ELF-1 (cell line): ENCODE measurements around the gene ZNF583.

Experiments used
- DNase-seq: peaks from one replicate; pipeline ENCODE4 v3.0.0-alpha.2; 2016; ENCODE audit warnings: low read depth, low spot score

The ZNF583 gene

DNA sequence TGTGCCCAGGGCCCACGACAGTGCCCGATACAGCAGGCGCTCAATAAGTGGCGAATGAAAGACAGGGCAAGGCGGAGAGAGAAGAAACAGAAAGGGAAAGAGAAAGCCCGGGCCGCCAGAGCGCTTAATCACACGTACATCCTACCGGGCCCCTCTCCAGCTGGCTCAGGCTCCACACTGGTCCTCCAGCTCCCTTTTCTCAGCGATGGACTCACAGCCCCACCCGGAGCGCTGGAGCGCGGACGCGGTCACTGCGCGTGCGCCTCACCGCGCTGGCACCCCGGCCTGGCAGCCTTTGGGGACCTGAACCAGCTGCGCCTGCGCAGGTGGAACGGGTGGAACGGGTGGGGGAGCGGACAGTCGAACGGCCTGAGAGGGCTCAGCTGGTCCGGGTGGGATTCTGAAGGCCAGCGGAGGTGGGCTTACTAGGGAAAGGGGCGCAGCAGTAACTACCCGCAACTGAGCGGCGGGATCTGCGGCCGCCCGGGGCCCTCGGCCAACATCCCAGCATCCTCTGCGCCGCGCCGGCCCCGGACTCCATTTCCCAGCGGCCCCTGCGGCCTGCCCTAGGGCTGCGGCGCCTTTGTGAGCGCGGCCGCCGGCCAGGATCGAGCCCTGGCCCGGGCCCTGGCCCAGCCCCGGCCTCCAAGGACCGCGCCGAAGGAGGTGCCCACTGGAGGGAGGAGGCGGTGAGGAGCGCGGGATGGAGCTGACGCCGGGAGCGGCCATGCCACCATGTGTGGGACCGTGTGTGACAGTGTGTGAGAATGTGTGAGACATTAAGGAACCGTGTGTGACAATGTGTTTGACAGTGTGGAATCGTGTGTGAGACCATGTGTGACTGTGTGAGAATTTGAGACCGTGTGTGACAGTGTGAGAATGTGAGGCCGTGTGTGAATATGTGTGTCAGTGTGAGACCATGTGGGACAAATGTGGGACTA lies at the start of gene ZNF583:
ZNF583 (plus strand) TSS at position 569 of the 941 bp plus-strand sequence. CDS start 2,783 bp downstream, outside the sequence.
- peak; percentile 92 for DNase-seq

DNA sequence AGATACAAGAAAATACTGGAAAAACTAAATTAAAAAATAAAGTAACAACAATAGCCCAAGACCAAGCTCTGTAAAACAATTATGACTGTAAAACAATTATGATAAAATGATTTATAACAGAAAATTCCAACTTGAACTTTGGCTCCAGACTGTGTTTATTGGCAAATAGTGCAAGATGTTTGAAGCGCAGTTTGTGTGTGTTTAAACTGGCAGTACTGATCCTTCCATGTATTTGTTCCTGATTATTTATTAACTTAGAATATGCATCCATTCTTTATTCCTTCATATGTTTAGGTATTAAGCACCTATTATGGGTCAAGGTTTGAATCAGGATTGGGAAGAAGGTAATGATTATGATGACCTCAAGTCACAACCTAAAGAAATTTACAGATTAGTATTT lies 48.6 kb upstream of the ZNF583 start:
- no peak for DNase-seq

- no peak for DNase-seq
Measured at GRCh38 chr19:56356944-56357343, 47.2 kb upstream of the ZNF583 start.

DNA sequence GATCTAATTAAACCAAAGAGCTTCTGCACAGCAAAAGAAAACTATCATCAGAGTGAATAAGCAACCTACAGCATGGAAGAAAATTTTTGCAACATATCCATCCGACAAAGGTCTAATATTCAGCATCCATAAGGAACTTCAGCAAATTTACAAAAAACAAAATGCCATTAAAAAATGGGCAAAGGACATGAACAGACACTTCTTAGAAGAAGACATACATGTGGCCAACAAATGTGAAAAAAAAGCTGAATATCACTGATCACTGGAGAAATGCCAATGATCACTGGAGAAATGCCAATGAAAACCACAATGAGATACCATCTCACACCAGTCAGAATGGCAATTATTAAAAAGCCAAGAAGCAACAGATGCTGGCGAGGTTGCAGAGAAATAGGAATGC lies 43.3 kb upstream of the ZNF583 start:
- DNase-seq, result no peak

GRCh38 chr19:56367829-56368711 lies 36.1 kb upstream of the ZNF583 start:
- peak; percentile 97 for DNase-seq

- no peak for DNase-seq
Measured at GRCh38 chr19:56369886-56370676, 34.1 kb upstream of the ZNF583 start.

DNA sequence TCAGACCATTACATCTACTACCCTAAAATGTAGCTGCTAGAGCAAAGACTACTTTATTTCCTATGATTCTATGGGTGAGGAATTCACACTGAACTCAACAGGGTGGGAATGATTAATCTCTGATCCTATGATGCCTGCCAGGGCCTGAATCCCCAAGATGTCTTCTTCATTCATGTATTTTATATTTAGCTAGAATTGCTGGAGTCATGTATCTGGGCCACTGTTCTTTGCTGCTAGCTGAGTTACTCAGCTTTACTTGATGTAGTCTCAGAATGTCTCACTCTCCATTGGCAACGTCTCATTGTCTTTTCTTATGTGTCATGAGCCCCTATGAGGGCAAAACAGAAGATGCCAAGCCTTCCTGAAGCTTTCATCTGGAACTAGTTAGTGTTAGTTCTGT lies 31.9 kb upstream of the ZNF583 start:
- DNase-seq, result no peak

- DNase-seq, result no peak
Measured at GRCh38 chr19:56377105-56377924, 26.8 kb upstream of the ZNF583 start.

- no peak for DNase-seq
Measured at GRCh38 chr19:56383826-56384605, 20.1 kb upstream of the ZNF583 start.

- DNase-seq, result peak; percentile 96
Measured at GRCh38 chr19:56393119-56394012, 10.8 kb upstream of the ZNF583 start, which contains the start of gene ZNF582. TSS of gene ZNF582 (minus strand) at chr19:56393534. CDS start at chr19:56391752, 1,782 bp downstream.

- no peak for DNase-seq
Measured at GRCh38 chr19:56398809-56399208, 5.3 kb upstream of the ZNF583 start.

- DNase-seq, result no peak
Measured at GRCh38 chr19:56400485-56400884, 3.6 kb upstream of the ZNF583 start.

DNA sequence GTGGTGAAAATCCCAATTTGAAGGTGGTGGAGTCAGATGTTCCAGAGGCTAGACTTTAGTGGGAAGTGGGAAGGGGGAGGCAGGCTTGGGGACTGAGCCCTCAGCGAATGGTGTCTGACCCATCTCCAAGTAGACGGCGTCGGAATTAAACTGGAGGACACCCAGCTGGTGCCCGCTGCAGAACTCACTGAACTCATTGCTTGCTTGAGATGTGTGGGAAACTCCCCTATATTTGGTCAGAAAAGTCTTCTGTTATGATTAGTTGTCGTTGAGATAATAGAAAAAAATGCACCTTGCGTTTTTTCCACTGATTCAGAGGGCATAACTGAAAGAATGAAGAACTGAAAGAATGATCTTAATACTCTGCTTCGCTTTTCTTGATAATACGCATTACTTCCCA lies 871 bp upstream of the ZNF583 start:
- DNase-seq, result no peak

GRCh38 chr19:56404705-56405056 lies 549 bp downstream of the ZNF583 start:
- no peak for DNase-seq

DNA sequence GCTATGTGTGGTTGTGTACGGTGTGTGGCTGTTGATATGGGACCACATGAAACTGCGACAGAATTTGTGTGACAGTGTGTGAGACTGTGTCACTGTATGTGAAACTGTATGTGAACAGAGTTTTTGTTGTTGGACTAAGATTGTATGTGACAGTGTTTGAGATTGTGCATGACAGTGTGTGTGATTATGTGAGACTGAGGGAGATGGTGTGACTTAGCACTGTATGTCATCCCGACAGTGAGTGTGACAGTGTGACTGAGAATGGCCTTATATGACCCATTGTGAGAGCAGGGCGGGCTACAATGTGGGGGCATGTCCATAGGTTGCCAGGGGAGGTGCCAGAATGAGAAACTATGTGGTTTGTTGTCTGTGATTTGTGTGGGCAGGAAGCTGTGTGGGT lies 930 bp downstream of the ZNF583 start:
- no peak for DNase-seq

GRCh38 chr19:56423276-56423984 lies 19.3 kb downstream of the ZNF583 start:
- DNase-seq, result no peak

- DNase-seq, result no peak
Measured at GRCh38 chr19:56423985-56424353, 19.8 kb downstream of the ZNF583 start.

DNA sequence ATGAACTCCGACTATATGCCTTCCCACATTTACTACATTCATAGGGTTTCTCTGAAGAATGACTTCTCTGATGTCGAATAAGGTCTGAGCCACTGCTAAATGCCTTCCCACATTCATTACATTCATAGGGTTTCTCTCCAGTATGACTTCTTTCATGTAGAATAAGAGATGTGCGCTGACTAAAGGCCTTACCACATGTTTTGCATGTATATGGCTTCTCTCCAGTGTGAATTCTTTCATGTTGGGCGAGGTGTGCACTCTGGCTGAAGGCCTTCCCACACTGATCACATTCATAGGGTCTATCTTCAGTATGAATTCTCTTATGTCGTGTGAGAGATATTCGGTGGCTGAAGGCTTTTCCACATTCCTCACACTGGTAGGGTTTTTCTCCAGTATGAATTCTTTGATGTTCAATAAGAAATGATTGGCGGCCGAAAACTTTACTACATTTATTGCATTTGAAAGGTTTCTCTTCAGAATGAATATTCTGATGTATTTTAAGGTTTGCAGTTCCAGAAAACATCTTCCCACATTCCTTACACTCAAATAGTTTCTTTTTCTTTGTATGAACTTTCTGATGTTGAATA lies 37.2 kb downstream of the ZNF583 start:
- DNase-seq, result no peak
